ENCODE results near the gene PRKCE.

PRKCE gene

DNA sequence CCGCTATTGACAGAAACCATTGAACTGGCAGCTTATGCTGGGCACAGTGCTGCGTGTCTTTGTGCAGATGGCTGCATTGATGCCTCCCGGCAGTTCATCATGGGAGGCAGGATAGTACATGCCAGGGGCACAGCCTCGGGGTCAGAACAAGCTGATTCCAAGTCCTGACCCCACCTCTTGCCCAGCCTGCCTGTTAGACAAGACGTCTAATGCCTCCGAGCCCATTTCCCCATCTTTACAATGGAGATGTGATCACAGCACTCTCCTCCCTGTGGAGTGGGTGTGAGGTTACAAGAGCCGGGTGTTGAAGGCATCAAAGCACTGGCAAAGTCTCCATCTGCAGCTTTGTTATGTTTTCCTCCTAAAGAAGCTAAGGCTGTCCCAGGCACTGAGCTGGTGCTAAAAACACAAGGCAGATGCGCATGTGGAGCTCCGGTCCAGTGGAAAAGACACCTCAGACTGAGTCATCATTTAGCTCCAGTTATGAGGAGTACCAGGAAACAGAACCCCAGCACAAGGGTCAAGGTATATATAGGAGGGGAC is 520.0 kb downstream of the PRKCE start:
- H3K27me3 ChIP-seq (replicated peaks) = no peaks in the 10 kb centered on the region
- TF ChIP-seq, protein P1, sequence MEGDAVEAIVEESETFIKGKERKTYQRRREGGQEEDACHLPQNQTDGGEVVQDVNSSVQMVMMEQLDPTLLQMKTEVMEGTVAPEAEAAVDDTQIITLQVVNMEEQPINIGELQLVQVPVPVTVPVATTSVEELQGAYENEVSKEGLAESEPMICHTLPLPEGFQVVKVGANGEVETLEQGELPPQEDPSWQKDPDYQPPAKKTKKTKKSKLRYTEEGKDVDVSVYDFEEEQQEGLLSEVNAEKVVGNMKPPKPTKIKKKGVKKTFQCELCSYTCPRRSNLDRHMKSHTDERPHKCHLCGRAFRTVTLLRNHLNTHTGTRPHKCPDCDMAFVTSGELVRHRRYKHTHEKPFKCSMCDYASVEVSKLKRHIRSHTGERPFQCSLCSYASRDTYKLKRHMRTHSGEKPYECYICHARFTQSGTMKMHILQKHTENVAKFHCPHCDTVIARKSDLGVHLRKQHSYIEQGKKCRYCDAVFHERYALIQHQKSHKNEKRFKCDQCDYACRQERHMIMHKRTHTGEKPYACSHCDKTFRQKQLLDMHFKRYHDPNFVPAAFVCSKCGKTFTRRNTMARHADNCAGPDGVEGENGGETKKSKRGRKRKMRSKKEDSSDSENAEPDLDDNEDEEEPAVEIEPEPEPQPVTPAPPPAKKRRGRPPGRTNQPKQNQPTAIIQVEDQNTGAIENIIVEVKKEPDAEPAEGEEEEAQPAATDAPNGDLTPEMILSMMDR (IDR thresholded peaks at IDR 0.05; ENCODE audit: low read depth, low read length, missing control alignments) = no peak
- H3K27ac ChIP-seq = peak overlapping the region; percentile 63
- no peaks in the 10 kb centered on the region for H3K36me3 ChIP-seq (replicated peaks)
- in situ Hi-C loops (cut with HindIII; ENCODE audit: low pct_ligation_motif_present, low sequenced_read_pairs) = no loop called here
- no peak overlapping the region for H3K4me3 ChIP-seq (ENCODE audit: low read depth, low read length)
- peak; percentile 88 for DNase-seq

DNA sequence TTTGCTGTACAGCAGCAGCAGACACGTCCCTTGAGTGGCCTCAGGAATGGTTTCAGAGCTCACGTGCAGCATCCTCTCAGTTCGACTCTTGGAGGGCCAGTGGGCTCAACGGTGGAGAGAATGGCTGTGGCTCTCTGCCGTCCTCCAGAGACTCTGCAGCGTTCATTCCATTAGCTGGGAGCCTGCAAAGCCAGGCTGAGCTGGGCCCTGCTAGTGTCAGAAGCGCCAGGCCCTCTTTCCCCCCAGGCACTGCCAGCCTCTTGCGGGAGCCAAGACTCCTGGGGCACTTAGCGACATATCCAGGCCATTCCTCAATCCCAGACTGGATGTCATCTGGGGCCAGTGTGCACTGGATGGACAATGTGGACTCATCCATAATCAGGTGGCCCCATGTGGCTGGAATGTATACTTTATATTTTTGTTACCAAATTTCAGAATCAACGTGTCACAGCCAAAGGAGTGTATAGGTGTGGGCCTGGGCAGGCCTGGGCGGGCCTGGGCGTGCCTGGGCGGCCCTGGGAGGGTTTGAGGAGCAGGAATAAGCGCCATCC is 520.6 kb downstream of the PRKCE start:
- DNase-seq = no peak
- Histone ChIP-seq H3K27me3 (replicated peaks) (no peaks in the 10 kb centered on the region), H3K27ac (peak overlapping the region; percentile 63), H3K36me3 (replicated peaks) (no peaks in the 10 kb centered on the region), H3K4me3 (ENCODE audit: low read depth, low read length) (no peak overlapping the region)
- in situ Hi-C loops (cut with HindIII; ENCODE audit: low pct_ligation_motif_present, low sequenced_read_pairs) = no loop called here
- TF ChIP-seq, protein P1 (IDR thresholded peaks at IDR 0.05; ENCODE audit: low read depth, low read length, missing control alignments) = no peak

DNA sequence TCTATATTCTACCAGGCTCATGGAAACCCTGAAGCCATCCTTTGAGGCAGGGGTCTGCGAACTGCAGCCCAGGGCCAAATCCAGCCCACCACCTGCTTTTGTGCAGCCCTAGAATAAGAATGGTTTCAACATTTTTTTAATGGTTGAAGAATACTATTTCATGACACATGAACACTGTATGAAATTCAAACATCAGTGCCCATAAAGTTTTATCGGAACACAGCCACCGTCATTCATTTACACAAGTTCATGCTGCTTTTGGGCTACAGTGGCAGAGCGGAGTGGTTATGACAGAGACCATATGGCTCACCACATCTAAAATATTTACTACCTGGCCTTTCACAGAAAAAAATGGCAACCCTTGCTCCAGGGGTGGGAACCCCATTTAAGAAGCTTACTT is 521.6 kb downstream of the PRKCE start:
- Histone ChIP-seq H3K4me3 (ENCODE audit: low read depth, low read length) (no peak overlapping the region), H3K36me3 (replicated peaks) (no peaks in the 10 kb centered on the region), H3K27me3 (replicated peaks) (no peaks in the 10 kb centered on the region), H3K27ac (no peak overlapping the region)
- in situ Hi-C loops (cut with HindIII; ENCODE audit: low pct_ligation_motif_present, low sequenced_read_pairs) = no loop called here
- DNase-seq = no peak
- TF ChIP-seq, protein P1 (IDR thresholded peaks at IDR 0.05; ENCODE audit: low read depth, low read length, missing control alignments) = no peak

DNA sequence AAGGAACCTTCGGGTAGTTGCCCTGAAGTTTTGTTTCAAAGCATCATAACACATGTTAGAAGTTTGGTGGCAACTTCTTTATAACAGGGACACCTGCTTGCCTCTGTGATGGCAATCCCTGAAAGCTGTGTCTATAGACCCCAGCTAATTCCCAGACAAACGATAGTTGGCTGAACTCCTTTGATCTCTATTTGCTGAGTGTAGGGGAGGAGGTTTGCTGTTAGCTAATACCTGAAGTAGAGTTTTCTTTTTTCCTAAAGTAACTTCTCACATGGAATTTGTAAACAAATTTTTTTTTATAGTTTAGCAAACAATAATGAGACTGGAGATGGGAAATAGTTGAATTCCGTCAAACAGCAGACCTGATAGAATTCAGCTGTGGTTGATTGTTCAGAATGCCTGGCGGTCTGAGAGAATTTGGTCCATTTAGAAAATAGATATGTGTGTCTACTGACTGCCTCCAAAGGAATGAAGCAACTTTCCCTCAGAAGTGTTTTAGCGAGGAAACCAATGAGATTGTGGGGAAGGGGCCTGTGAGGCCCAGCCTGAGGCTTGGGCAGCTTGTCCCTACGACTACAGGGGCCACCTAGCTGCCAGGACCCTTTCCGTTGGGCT is 522.3 kb downstream of the PRKCE start:
- Histone ChIP-seq H3K27me3 (replicated peaks) (no peaks in the 10 kb centered on the region), H3K36me3 (replicated peaks) (no peaks in the 10 kb centered on the region), H3K4me3 (ENCODE audit: low read depth, low read length) (no peak overlapping the region), H3K27ac (no peak overlapping the region)
- no peak for DNase-seq
- in situ Hi-C loops (cut with HindIII; ENCODE audit: low pct_ligation_motif_present, low sequenced_read_pairs) = no loop called here
- TF ChIP-seq, protein P1 (IDR thresholded peaks at IDR 0.05; ENCODE audit: low read depth, low read length, missing control alignments) = no peak

DNA sequence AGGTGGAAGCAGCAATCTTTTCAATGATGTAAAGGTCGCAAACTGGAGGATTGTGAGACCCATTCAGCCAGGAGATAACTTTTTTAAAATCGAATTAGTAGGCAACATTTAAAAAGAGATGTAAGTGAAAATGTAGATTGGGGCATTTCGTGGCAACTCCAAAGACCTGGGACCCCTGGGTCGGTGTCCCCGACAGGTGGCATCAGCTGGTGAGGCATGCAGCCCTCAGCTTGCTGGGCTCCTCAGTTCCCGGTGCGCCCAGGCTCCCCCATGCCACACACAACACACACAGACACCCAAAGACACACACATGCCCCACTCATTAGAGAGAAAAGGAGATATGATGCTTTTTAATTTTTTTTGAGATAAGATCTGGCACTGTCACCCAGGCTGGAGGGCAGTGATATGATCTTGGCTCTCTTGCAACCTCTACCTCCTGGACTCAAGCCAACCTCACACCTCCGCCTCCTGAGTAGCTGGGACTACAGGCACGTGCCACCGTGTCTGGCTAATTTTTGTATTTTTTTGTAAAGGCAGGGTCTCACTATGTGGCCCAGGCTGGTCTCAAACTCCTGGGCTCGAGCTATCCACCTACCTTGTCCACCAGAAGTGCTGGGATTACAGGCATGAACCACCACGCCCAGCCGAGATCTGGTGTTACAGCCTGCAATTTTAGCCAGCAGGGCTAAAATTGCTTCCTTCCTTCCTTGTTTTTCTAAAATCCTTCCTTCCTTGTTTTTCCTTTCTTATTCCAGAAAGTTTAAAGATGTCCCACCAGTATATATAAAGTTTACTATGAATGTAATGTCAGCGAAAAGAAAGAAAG is 523.1 kb downstream of the PRKCE start:
- no peak for DNase-seq
- no peaks in the 10 kb centered on the region for H3K36me3 ChIP-seq (replicated peaks)

More for the DNA sequence above, 523.1 kb downstream of the PRKCE start:
- in situ Hi-C loops (cut with HindIII; ENCODE audit: low pct_ligation_motif_present, low sequenced_read_pairs) = no loop called here
- Histone ChIP-seq H3K4me3 (ENCODE audit: low read depth, low read length) (no peak overlapping the region), H3K27me3 (replicated peaks) (no peaks in the 10 kb centered on the region), H3K27ac (no peak overlapping the region)
- TF ChIP-seq, protein P1 (IDR thresholded peaks at IDR 0.05; ENCODE audit: low read depth, low read length, missing control alignments) = no peak
